CD4-positive, alpha-beta T cell (primary cell): ENCODE measurements around the gene NVL. TPM values are rescaled to one million over a fixed set of nuclear protein-coding genes. Genes with fewer than 3 reads are reported as not detected.

Experiments used
- ATAC-seq: fragments of 200-7000 bp; cut with Tn5 transposase; one replicate; pipeline ENCODE4 v1.10.0; 2022; ENCODE audit warnings: mild to moderate bottlenecking; ENCODE audit not compliant: poor library complexity
- CTCF ChIA-PET: fragments of 350-600 bp; sonication (Branson Sonifier 250); formaldehyde crosslinking; loops from one replicate; lab custom pipeline; 2021; ENCODE audit warnings: antibody characterized with exemption, inconsistent platforms; lab: Charles Lee
- POLR2A ChIA-PET: fragments of 350-600 bp; sonication (Branson Sonifier 250); formaldehyde crosslinking; loops from one replicate; lab custom pipeline; 2021; ENCODE audit warnings: antibody characterized with exemption, inconsistent platforms; lab: Charles Lee
- DNase-seq, 14 experiments: peaks; one replicate each; pipeline ENCODE4 v3.0.0-alpha.2; 2013 to 2020; ENCODE audit warnings: mixed read lengths in 2 of 14
- H3K27ac ChIP-seq, 2 donors: one replicate each; pipeline versions ENCODE4 v1.5.1 to v1.7.0; 2013; ENCODE audit warnings: low read length in 2 of 2, low read depth in 1 of 2, mild to moderate bottlenecking in 1 of 2
- H3K27me3 ChIP-seq, 2 experiments: 1 replicate in 1 of 2; 2 replicates in 1 of 2; pipeline versions ENCODE4 v1.6.1 to v1.7.0; 2013; ENCODE audit warnings: low read length in 2 of 2, control low read depth in 1 of 2, mild to moderate bottlenecking in 1 of 2, moderate library complexity in 1 of 2; ENCODE audit not compliant: insufficient read depth in 2 of 2, control insufficient read depth in 1 of 2
- H3K36me3 ChIP-seq: one replicate; pipeline ENCODE4 v1.6.1; 2013; ENCODE audit warnings: low read length, control low read depth; ENCODE audit not compliant: insufficient read depth
- H3K4me1 ChIP-seq: one replicate; pipeline ENCODE4 v1.6.1; 2013; ENCODE audit warnings: low read length, control low read depth; ENCODE audit not compliant: insufficient read depth
- H3K4me3 ChIP-seq: one replicate; pipeline ENCODE4 v1.5.1; 2013; ENCODE audit warnings: mild to moderate bottlenecking, low read length, moderate library complexity
- H3K9me3 ChIP-seq, 2 experiments: 1 replicate in 1 of 2; 2 replicates in 1 of 2; pipeline versions ENCODE4 v1.6.1 to v1.7.0; 2013; ENCODE audit warnings: low read length in 2 of 2, mild to moderate bottlenecking in 2 of 2, control low read depth in 1 of 2, moderate library complexity in 1 of 2; ENCODE audit not compliant: control insufficient read depth in 1 of 2, insufficient read depth in 1 of 2
- H3K27ac Mint-ChIP-seq: one replicate; pipeline ENCODE4 v1.8.0; 2020; ENCODE audit warnings: mixed read lengths
- H3K27me3 Mint-ChIP-seq: one replicate; pipeline ENCODE4 v1.8.0; 2021; ENCODE audit warnings: mixed read lengths
- H3K36me3 Mint-ChIP-seq: one replicate; pipeline ENCODE4 v1.8.0; 2021; ENCODE audit warnings: low read depth, mixed read lengths
- H3K4me1 Mint-ChIP-seq: one replicate; pipeline ENCODE4 v1.8.0; 2021; ENCODE audit warnings: low read depth, mixed read lengths
- H3K4me3 Mint-ChIP-seq: one replicate; pipeline ENCODE4 v1.8.0; 2020; ENCODE audit warnings: mild to moderate bottlenecking, mixed read lengths
- H3K9me3 Mint-ChIP-seq: one replicate; pipeline ENCODE4 v1.8.0; 2020; ENCODE audit warnings: mixed read lengths
- intact Hi-C, 2 experiments: fragments of 100-400 bp; cut with DNase I in 1 of 2; cut with micrococcal nuclease in 1 of 2; formaldehyde crosslinking; loops; one replicate each; pipeline versions ENCODE4 v1.15.1 to v1.9.0; 2023 to 2025; cut with DNase I, micrococcal nuclease
- total RNA-seq, 174 experiments: library from RNA in 2 of 174; stranded (reverse) in 2 of 174; gene quantifications; one replicate each; pipeline ENCODE4 v1.2.3 and lab custom pipeline; 2021 to 2026
- TF ChIP-seq, protein P1 (sequence below): fragments of 200-600 bp; IDR thresholded peaks from one replicate; pipeline ENCODE4 v1.8.0; 2022; ENCODE audit warnings: antibody characterized with exemption, mild to moderate bottlenecking

The NVL gene
- total RNA-seq, 2 experiments from 2014 or later, result 14.9 to 18.5 TPM

DNA sequence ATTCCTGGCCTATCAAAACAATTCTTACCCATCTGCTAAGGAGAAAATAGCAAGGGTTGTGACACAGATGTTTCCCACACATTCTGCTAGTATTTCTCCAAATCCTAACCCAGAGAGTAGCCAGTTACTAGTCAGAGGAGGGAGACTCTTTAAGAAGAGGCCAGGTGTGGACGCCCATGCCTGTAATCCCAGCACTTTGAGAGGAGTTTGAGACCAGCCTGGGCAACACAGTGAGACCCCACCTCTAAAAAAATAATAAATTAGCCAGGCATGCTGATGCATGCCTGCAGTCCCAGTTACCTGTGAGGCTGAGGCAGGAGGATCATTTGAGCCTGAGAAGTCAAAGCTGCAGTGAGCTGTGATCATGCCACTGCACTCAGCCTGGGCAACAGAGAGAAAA lies 28.6 kb downstream of the NVL start:
- Mint-ChIP-seq H3K36me3 (peaks cover 89% of the 10 kb centered on the region), H3K27me3 (no peaks in the 10 kb centered on the region), H3K4me3 (no peak overlapping the region), H3K27ac (no peak overlapping the region), H3K9me3 (no peaks in the 10 kb centered on the region), H3K4me1 (no peaks in the 10 kb centered on the region)
- no peaks in the 10 kb centered on the region for H3K4me1 ChIP-seq
- no peaks in the 10 kb centered on the region for H3K27me3 ChIP-seq
- no peak for DNase-seq
- H3K4me3 ChIP-seq, result no peak overlapping the region
- ChIA-PET CTCF (no interaction called here), POLR2A (no interaction called here)
- intact Hi-C loops, result no loop called here
- ATAC-seq, result no peak
- H3K36me3 ChIP-seq, result peaks cover 84% of the 10 kb centered on the region
- no peaks in the 10 kb centered on the region for H3K9me3 ChIP-seq
- TF ChIP-seq, protein P1, sequence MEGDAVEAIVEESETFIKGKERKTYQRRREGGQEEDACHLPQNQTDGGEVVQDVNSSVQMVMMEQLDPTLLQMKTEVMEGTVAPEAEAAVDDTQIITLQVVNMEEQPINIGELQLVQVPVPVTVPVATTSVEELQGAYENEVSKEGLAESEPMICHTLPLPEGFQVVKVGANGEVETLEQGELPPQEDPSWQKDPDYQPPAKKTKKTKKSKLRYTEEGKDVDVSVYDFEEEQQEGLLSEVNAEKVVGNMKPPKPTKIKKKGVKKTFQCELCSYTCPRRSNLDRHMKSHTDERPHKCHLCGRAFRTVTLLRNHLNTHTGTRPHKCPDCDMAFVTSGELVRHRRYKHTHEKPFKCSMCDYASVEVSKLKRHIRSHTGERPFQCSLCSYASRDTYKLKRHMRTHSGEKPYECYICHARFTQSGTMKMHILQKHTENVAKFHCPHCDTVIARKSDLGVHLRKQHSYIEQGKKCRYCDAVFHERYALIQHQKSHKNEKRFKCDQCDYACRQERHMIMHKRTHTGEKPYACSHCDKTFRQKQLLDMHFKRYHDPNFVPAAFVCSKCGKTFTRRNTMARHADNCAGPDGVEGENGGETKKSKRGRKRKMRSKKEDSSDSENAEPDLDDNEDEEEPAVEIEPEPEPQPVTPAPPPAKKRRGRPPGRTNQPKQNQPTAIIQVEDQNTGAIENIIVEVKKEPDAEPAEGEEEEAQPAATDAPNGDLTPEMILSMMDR, result no peak
- H3K27ac ChIP-seq, result no peak overlapping the region

DNA sequence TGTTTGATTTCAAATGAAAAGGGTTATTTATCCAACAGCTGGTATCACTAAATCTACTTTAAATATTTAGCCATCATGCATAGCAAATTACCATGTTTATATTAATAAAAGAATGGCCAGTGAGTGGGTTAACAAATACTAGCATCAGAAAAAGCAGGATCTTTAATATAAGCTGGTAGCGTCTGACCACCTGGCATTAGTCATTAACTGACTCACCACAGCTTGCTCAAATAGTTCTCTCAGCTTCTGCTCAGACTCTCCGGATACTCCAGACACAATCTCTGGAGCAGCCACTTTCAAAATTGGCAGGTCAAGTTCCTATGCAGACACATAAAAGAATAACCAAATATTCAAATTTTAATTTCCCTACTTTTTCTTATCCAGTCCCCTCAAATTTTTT lies 29.6 kb downstream of the NVL start:
- H3K9me3 Mint-ChIP-seq, result no peaks in the 10 kb centered on the region

DNA sequence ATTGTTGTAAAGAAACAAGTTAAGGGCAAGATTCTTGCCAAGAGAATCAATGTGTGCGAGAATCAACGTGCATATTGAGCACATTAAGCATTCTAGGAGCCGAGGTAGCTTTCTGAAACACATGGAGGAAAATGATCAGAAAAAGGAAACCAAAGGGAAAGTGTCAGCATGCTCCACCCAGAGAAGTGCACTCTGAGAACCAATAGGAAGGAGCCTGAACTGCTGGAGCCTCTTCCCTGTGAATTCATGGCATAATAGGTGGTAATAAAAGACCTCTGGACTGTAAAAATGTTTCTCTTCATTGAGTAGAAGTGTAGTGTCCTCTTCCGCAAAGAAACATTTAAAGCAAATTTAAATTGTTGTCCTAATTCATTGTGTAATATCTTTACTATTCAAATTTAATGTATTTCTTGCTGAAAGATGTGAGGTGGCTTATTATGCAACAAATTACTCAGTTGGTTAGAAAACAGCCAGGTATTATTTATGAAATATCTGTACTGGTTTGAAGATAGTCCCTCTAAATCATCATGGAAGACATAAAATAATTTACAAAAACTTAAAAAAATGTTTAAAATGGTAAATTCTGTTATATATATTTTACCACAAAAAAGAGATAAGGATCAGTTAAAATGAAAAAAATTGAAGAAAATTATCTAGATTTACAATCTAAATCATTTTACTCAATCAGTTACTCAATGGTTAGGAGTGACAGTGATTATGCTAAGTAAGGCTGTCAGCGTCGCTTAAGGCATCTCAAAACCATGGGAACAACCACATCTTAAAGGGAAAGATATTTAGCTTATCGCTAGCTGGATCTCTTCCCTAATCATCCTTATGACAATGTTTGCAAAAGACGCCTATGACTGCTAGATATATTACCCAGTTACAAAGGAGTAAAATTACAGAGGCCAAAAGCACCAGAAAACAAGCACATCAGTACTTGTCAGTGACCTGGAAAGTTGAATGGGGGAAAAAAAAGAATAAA lies 31.3 kb downstream of the NVL start:
- no peak for ATAC-seq
- Mint-ChIP-seq H3K27me3 (no peaks in the 10 kb centered on the region), H3K4me1 (no peaks in the 10 kb centered on the region), H3K27ac (no peak overlapping the region), H3K36me3 (peaks cover 87% of the 10 kb centered on the region), H3K4me3 (no peak overlapping the region), H3K9me3 (no peaks in the 10 kb centered on the region)
- ChIA-PET POLR2A (no interaction called here), CTCF (no interaction called here)
- intact Hi-C loops, result loop anchor here in 1 of 2 experiments (10.0 kb wide), 1 partner anchor 514 kb away; no protein-coding TSS in a partner anchor
- TF ChIP-seq, protein P1, result no peak
- Histone ChIP-seq H3K4me3 (no peak overlapping the region), H3K9me3 (no peaks in the 10 kb centered on the region), H3K4me1 (no peaks in the 10 kb centered on the region), H3K27me3 (no peaks in the 10 kb centered on the region), H3K36me3 (peaks cover 91% of the 10 kb centered on the region), H3K27ac (no peak overlapping the region)
- no peak for DNase-seq

More for the DNA sequence above, 29.6 kb downstream of the NVL start:
- TF ChIP-seq, protein P1, result no peak
- Histone ChIP-seq H3K9me3 (no peaks in the 10 kb centered on the region), H3K36me3 (peaks cover 89% of the 10 kb centered on the region), H3K27me3 (no peaks in the 10 kb centered on the region), H3K27ac (no peak overlapping the region), H3K4me1 (no peaks in the 10 kb centered on the region), H3K4me3 (no peak overlapping the region)
- Mint-ChIP-seq H3K27me3 (no peaks in the 10 kb centered on the region), H3K4me3 (no peak overlapping the region), H3K36me3 (peaks cover 85% of the 10 kb centered on the region), H3K27ac (no peak overlapping the region), H3K4me1 (no peaks in the 10 kb centered on the region)
- intact Hi-C loops, result no loop called here
- DNase-seq (no peak), ATAC-seq (no peak)
- ChIA-PET POLR2A (no interaction called here), CTCF (no interaction called here)
